Stimulated activated CD4-positive, alpha-beta T cell treated with anti-CD3 and anti-CD28 coated beads, Interleukin-2, amount 100 ng/mL, for 48 hours (primary cell): Measurements from ENCODE around the gene PCP2.

ENCODE experiments used
- DNase-seq, 2 donors: peaks; one replicate each; pipeline ENCODE4 v3.0.0-alpha.2; 2020

PCP2 gene

DNA sequence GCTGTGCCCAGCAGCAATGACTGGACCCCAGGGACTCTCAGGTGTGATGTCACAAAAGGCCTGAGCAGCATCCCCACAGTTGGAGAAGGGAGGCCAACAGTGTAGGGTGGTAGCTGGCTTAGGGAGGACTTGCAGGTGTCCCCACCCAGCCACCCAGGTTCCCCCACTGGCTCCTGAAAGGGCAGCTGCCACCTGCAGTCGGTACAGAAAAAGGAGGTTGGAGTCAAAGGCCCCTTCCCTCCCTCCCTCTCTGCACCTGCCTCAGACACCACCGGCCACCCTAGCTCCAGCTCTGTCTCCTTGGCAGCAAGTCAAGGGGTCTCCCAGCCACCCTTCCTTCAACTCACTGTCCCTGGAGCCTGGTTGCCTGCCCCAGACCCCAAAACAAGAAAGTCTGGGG is at the start of gene PCP2:
PCP2 (minus strand) TSS at position 22 of the 400 bp plus-strand sequence. CDS start 262 bp downstream, outside the sequence.
- no peak for DNase-seq

- no peak for DNase-seq
Observed at GRCh38 chr19:7682175-7682855, 48.8 kb upstream of the PCP2 start.

DNA sequence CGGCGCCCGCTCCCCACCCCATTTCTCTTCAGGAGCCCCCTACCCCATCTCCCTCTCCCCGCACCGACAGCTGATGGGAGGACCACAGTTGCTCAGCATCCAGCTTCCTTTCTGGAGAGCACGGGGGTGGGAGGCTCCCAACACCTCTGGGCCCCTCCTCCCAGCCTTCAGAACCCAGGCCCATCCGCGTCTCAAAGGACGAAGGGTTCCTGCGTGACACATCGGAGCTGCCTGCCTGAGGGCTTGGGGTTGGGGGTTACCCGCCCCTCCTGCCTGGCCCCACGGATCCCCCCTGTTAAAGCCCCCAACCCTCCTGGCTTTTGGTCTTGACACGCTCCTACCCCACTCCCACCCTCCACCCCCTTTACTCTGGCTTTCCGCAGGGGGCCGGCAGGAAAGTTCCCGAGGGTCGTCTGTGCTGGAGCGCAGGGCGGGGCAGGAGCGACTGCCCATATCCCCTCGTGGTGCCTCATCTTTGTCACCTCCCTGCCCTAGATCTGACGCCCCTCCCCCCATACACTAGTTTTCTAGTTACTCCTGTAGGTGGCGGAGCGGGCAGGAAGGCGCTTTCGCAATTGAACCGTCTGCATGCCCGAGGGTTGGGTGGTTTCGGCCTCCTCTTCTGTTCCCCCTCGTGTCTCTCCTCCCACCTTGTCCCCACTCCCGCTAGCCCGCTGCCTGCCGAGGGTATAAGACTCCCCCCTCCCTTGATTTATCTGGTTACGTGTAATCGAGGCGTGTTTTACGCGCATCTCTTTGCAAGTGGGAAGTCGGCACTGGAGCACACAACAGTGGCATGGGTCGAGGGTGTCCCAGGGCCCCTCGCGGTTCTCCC is 48.0 kb upstream of the PCP2 start:
- DNase-seq, result peak; percentile 83 to 88

- peak; percentile 88 to 90 for DNase-seq
Observed at GRCh38 chr19:7680606-7681339, 47.3 kb upstream of the PCP2 start, which contains the start of gene TRAPPC5. TSS of gene TRAPPC5 (plus strand) at chr19:7680833. CDS start at chr19:7682254, 1,421 bp downstream.

DNA sequence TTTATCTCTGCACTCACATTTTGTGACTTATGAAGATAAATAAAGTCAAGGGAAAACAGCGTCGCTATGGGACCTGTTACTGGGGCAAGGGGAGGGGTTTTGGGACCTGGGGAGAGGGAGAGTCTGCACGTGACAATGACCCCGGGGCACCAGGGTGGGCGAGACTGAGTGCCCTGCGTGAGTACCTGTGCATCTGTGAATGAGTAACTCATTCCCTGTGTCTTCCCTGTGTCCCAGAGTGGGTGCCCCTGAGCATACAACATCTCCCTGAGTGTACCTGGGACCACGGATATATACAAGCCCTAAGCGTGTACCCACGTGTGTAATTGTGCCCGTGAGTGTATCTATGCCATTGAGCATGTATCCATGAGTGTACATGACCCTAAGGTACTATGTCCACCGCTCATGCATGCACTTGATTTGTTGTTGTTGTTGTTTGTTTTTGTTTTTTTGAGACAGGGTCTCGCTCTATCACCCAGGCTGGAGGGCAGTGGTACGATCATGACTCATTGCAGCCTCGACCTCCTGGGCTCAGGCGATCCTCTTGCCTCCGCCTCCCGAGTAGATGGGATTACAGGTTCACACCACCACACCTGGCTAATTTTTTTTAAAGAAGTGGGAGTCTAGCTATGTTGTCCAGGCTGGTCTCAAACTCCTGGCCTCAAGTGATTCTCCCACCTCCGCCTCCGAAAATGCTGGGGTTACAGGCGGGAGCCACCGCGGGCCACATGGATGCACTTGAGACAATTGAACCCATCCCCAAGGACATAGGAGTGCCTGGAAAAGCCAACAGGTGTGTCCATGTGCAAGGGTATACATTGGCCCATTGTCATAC is 46.5 kb upstream of the PCP2 start:
- DNase-seq, result no peak

GRCh38 chr19:7678971-7679751 is 45.6 kb upstream of the PCP2 start:
- peak; percentile 45 to 46 for DNase-seq

DNA sequence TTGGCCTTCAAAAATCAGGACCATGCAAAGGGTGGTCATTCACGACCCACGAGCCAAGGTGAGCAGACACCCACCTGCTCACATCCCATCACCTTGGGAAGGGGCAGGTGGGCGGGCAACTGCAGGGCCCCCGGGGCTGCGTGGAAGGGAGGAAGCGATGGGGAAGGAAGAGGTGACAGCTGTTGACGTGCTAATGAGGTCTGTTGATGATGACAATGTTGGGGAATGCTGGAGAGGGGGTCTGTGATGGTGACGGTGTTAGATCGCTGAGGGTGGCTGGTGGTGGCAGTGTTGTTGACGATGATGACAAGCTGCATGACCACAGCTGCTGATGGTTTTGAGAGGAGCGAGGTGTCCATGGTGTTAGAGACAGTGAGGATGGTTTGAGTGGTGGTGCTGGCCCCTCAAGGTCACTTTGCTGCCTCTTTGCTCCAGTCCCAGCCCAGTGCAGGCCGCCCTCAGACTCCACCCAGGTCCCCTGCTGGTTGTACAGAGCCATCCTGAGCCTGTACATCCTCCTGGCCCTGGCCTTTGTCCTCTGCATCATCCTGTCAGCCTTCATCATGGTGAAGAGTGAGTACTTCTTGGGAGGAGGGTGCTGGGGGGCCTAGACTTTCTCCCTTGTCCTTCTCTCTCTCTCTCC is 44.3 kb upstream of the PCP2 start:
- no peak for DNase-seq

- no peak for DNase-seq
Observed at GRCh38 chr19:7676854-7677253, 43.3 kb upstream of the PCP2 start, which contains the start of gene MCEMP1. TSS of gene MCEMP1 (plus strand) at chr19:7677090. CDS start at chr19:7677121, 31 bp downstream.

DNA sequence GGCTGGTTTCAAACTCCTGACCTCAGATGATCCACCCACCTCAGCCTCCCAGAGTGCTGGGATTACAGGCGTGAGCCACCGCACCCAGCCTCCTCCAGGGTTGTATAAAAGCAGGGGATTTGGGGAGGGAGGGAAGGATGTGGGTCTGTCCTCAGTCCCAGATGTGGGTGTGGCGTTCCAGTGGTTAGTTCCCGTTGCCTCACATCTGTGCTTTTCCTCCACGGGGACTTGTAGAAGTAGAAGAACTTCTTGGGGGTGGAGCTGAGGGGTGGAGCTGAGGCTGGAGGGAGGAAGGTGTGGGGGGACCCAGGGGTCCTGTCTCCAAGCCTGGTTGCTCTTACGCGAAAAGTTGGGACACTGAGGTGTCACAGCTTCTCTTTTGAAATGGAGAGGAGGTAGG is 42.9 kb upstream of the PCP2 start:
- no peak for DNase-seq

DNA sequence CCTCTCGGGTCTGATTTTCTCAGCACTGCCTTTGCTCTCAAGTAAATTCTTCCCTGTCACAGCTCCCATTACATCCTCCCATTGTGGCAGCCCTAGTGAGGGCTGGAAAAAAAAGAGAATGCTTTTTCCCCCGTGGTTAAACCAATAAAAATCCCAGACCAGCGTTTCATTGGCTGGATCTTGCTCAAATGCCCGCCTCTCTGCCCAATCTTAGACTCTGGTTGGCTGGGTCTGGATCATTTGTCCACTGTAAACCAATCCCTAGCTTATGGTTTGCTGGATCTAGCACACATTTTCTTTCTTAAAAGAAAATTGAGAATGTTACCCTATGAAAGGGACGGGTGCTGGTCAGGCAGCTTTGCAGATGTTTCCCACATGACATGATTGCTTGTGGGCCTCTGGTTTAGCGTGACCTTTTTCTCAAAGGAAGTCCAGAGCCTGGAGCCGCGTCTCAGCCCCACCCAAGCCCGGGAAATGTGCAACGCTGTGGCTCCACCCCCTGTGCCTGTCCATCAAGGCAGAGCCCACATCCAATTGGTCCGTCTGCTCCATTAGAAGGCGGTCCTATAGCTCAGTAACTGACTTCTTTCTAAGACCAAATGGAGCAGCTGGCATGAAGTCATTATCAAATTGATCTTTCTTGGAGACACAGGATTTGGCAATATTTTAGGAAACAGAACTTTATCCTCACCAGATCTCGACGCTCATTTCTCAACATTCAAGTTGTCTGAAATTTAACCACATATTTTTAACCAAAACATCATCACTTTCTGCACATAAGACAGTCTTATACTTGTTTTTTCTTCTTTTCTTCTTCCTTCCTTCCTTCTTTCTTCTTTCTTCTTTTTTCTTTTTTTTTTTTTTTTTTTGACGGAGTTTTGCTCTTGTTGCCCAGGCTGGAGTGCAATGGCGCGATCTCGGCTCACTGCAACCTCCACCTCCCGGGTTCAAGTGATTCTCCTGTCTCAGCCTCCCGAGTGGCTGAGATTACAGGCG is 40.8 kb upstream of the PCP2 start:
- DNase-seq, result peak in 1 of 2 donors; percentile 25

GRCh38 chr19:7672522-7672921 is 39.0 kb upstream of the PCP2 start:
- no peak for DNase-seq

- no peak for DNase-seq
Observed at GRCh38 chr19:7670790-7671189, 37.3 kb upstream of the PCP2 start.

GRCh38 chr19:7670150-7670783 is 36.7 kb upstream of the PCP2 start:
- no peak for DNase-seq

DNA sequence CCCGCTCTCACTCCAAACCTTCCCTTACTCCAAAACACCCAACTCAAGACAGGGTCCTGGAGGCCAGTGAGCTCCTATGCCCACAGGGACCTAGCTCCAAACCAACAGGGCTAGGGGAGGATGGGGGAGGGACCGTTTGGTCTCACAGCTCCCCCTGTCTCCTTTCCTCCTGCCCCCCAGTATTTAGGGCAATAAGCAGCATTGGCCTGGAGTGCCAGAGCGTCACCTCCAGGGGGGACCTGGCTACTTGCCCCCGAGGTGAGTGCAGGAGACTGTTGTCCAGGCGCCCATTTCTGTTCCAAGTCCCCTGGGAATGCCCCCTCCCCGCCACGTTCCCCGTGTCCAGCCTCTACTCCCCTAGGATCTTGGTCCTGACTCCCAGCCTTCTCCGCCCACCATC is 36.1 kb upstream of the PCP2 start:
- no peak for DNase-seq

- DNase-seq, result no peak
Observed at GRCh38 chr19:7668842-7669241, 35.3 kb upstream of the PCP2 start, which contains the start of gene RETN. TSS of gene RETN (plus strand) at chr19:7669049. CDS start at chr19:7669327, 278 bp downstream.

DNA sequence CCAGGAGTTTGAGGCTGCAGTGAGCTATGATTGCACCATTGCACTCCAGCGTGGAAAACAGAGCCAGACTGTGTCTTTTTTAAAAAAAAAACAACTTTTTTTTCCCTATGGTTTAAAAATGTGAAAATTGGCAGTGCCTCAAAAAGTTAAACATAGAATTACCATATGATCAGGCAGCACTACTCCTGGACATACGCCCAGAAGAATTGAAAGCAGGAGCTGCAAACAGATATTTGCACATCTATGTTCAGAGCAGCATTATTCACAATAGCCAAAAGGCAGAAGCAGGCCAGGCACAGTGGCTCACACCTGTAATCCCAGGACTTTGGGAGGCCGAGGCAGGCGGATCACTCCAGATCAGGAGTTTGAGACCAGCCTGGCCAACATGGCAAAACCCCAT is 31.6 kb upstream of the PCP2 start:
- no peak for DNase-seq

DNA sequence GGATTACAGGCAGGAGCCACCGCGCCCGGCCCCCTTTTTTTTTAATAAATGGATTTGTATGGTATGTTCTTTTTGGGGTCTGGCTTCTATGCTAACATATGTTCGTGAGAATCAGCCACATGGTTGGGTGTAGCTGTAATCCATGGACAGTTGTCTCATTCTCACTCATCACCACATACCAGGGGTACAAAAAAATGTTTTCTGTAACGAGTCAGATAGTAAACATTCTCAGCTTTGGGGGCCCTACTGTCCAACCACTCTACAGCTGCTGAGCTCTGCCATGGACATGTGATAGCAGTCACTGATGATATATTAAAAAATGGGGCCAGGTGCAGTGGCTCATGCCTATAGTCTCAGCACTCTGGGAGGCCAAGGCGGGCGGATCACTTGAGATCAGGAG is 30.2 kb upstream of the PCP2 start:
- DNase-seq, result no peak

DNA sequence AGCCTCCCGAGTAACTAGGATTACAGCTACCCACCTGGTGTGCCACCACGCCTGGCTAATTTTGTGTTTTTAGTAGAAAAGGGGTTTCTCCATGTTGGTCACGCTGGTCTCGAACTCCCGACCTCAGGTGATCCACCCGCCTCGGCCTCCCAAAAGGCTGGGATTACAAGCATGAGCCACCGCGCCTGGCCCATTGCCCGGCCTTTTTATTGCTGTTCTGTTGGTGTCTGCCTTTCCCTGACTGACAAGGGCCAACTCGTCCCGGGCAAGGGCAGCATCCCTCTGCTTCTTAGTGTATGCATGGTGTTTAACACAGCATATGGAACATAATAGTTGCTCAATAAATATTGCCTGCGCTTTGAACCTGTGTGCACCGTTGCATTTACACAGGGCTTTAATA is 29.1 kb upstream of the PCP2 start:
- no peak for DNase-seq
